ENCODE results near the gene NR1H3.

The NR1H3 gene

DNA sequence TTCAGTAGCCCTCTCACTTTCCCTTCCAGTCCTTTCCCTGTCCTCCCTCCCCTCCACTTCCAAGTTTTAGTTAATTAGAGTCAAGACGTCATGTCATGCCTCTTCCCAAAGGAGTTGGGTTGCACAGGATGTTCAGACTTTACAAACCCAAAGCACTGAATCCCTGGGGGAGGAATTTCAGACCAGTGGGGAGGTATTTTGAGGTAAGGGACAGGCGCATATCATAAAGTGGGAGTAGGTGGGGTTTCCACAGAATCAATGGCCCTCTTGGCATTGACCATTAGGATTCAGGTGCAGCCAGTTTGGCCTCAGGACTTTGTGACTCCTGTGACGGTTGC, 8.4 kb upstream of the NR1H3 start:
- Histone ChIP-seq H3K36me3 (peaks cover 17% of the 10 kb centered on the region), H3K4me1 (ENCODE audit: control insufficient read depth in 1 of 2, insufficient read depth in 1 of 2, low read depth in 1 of 2, low read length in 1 of 2) (peaks cover 15 to 19% of the 10 kb centered on the region in 2 experiments), H3K9me3 (no peaks in the 10 kb centered on the region), H3K27me3 (no peaks in the 10 kb centered on the region), H3K27ac (peak overlapping the region; percentile 83), H3K4me3 (ENCODE audit: low read depth in 1 of 2, low read length in 1 of 2) (peak overlapping the region; percentile 87 to 97)
- TF ChIP-seq, protein P1, sequence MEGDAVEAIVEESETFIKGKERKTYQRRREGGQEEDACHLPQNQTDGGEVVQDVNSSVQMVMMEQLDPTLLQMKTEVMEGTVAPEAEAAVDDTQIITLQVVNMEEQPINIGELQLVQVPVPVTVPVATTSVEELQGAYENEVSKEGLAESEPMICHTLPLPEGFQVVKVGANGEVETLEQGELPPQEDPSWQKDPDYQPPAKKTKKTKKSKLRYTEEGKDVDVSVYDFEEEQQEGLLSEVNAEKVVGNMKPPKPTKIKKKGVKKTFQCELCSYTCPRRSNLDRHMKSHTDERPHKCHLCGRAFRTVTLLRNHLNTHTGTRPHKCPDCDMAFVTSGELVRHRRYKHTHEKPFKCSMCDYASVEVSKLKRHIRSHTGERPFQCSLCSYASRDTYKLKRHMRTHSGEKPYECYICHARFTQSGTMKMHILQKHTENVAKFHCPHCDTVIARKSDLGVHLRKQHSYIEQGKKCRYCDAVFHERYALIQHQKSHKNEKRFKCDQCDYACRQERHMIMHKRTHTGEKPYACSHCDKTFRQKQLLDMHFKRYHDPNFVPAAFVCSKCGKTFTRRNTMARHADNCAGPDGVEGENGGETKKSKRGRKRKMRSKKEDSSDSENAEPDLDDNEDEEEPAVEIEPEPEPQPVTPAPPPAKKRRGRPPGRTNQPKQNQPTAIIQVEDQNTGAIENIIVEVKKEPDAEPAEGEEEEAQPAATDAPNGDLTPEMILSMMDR (IDR thresholded peaks at IDR 0.05), result no peak

DNA sequence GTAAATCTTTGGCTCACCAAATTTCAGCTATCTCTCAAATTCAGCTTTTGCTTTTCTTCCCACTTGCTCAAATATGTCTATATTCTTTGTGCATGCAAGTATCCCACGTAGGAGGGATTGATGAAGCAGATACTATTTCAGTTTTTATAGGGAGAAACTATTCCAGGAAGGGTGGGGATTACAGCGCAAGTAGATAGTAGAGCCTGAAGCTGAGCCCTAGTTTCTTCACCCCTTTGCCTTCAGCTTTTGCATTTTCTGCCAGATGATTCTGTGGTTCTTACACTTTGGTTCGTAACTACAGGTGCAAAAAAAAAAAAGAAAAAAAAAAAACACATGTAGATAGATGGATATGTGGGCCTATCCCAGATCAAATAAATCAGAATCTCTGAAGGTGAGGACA, 6.0 kb upstream of the NR1H3 start:
- no peaks in the 10 kb centered on the region for H3K9me3 ChIP-seq
- TF ChIP-seq, protein P1 (IDR thresholded peaks at IDR 0.05), result no peak
- H3K27ac ChIP-seq, result no peak overlapping the region
- no peaks in the 10 kb centered on the region for H3K36me3 ChIP-seq
- H3K4me3 ChIP-seq (ENCODE audit: low read depth in 1 of 2, low read length in 1 of 2), result no peak overlapping the region
- no peaks in the 10 kb centered on the region for H3K27me3 ChIP-seq
- peaks cover 15 to 24% of the 10 kb centered on the region in 2 experiments for H3K4me1 ChIP-seq (ENCODE audit: control insufficient read depth in 1 of 2, insufficient read depth in 1 of 2, low read depth in 1 of 2, low read length in 1 of 2)

DNA sequence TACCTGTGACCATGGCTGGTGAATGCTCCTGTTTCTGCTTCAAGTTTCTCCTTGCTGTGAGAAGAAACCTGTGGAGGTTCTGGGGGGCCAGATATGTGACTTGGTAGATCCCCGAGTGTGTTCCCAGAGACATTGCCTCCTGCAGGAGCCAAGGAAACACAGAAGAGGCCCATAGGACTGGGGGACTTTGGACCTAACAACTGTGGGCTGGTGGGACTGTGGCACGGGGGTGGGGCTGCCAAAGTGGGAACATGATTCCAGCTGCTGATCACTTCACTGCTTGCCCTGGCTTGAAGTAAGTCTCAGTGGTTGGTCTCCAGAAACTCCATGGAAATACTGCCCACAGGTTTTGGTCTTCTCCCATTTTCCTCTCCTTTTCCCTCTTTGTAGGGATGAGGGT, 4.1 kb upstream of the NR1H3 start:
- Histone ChIP-seq H3K4me1 (ENCODE audit: control insufficient read depth in 1 of 2, insufficient read depth in 1 of 2, low read depth in 1 of 2, low read length in 1 of 2) (peaks cover 7 to 24% of the 10 kb centered on the region in 2 experiments), H3K4me3 (ENCODE audit: low read depth in 1 of 2, low read length in 1 of 2) (no peak overlapping the region), H3K27me3 (no peaks in the 10 kb centered on the region), H3K36me3 (no peaks in the 10 kb centered on the region), H3K27ac (no peak overlapping the region), H3K9me3 (no peaks in the 10 kb centered on the region)
- TF ChIP-seq, protein P1 (IDR thresholded peaks at IDR 0.05), result no peak

DNA sequence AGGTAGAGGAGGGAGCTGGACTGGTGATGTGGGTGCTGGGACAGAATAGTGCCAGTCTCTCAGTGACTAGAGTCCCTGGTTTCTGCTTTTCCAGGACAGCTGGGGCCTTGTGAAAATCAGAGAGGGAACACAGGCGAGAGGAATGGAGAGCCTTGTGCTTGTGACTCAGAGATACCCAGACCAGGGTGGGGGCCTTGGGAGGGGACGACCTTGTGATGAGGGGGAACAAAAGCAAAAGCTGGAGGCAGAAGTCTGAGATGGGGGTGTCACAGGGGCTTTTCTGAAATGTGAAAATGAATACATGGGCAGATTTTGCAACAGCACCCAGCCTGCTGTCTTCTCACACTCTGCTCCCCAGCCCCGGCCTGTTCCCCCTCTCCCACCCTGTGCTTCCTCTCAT, 3.4 kb upstream of the NR1H3 start:
- H3K27ac ChIP-seq, result no peak overlapping the region
- H3K27me3 ChIP-seq, result no peaks in the 10 kb centered on the region
- H3K36me3 ChIP-seq, result no peaks in the 10 kb centered on the region
- TF ChIP-seq, protein P1 (IDR thresholded peaks at IDR 0.05), result no peak
- no peak overlapping the region for H3K4me3 ChIP-seq (ENCODE audit: low read depth in 1 of 2, low read length in 1 of 2)
- H3K9me3 ChIP-seq, result no peaks in the 10 kb centered on the region
- peaks cover 2 to 19% of the 10 kb centered on the region in 2 experiments for H3K4me1 ChIP-seq (ENCODE audit: control insufficient read depth in 1 of 2, insufficient read depth in 1 of 2, low read depth in 1 of 2, low read length in 1 of 2)

DNA sequence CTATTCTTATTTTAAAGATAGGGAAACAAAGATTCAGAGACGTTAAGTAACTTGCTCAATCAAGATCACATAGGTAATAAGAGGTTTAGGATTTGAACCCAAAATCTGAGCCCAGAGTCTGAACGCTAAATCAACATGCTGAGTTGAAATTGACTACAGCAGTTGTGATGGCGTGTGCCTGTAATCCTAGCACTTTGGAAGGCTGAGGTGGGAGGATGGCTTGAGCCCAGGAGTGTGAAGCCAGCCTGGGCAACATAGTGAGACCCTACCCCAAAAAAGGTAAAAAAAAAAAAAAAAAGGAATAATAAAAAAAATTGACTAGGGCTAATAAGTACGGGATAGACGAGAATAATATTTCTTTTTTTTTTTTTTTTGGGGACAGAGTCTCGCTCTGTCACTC, 1.4 kb upstream of the NR1H3 start:
- TF ChIP-seq, protein P1 (IDR thresholded peaks at IDR 0.05), result no peak
- no peaks in the 10 kb centered on the region for H3K9me3 ChIP-seq
- H3K4me1 ChIP-seq (ENCODE audit: control insufficient read depth in 1 of 2, insufficient read depth in 1 of 2, low read depth in 1 of 2, low read length in 1 of 2), result peaks cover 0 to 16% of the 10 kb centered on the region in 2 experiments
- no peak overlapping the region for H3K4me3 ChIP-seq (ENCODE audit: low read depth in 1 of 2, low read length in 1 of 2)
- H3K27ac ChIP-seq, result no peak overlapping the region
- H3K27me3 ChIP-seq, result no peaks in the 10 kb centered on the region
- no peaks in the 10 kb centered on the region for H3K36me3 ChIP-seq

DNA sequence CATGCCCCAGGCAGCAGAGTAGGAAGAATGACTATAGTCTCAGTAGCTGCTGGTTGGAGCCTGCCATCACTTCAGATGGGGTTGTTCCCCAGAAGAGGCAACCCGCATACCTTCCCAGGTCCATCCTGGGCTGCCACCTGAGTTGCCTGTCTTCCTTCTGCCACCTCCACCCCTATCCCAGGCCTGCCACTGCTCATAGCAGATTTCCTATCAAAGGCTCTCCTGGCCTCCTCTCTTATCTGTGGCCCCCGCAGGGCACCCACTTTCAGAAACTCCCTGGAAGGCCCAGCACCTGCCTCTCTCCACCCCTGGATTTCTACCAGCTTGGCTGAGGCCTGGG, 649 bp upstream of the NR1H3 start:
- H3K9me3 ChIP-seq, result no peaks in the 10 kb centered on the region
- no peaks in the 10 kb centered on the region for H3K36me3 ChIP-seq
- TF ChIP-seq, protein P1 (IDR thresholded peaks at IDR 0.05), result no peak
- no peak overlapping the region for H3K27ac ChIP-seq
- H3K27me3 ChIP-seq, result no peaks in the 10 kb centered on the region
- peaks cover 0 to 16% of the 10 kb centered on the region in 2 experiments for H3K4me1 ChIP-seq (ENCODE audit: control insufficient read depth in 1 of 2, insufficient read depth in 1 of 2, low read depth in 1 of 2, low read length in 1 of 2)
- H3K4me3 ChIP-seq (ENCODE audit: low read depth in 1 of 2, low read length in 1 of 2), result no peak overlapping the region

Data from neutrophil (primary cell).